OCI-LY7 (cell line): ENCODE data around the gene YBX3. TPM values are rescaled to one million over a fixed set of nuclear protein-coding genes. Genes with fewer than 3 reads are reported as not detected.

Experiments
- BruUV-seq: library from RNA; stranded (reverse); fragments of 400-500 nt; replicated peaks from 2 replicates; lab custom pipeline; 2021; lab: Mats Ljungman, UMichigan
- CTCF ChIA-PET: fragments of 300-600 bp; sonication (Branson Sonifier 250); formaldehyde crosslinking; loops from one replicate; lab custom pipeline; 2022; ENCODE audit warnings: antibody characterized with exemption; ENCODE audit not compliant: unreplicated experiment; lab: Charles Lee
- POLR2A ChIA-PET: fragments of 300-600 bp; sonication (Branson Sonifier 250); formaldehyde crosslinking; loops from one replicate; lab custom pipeline; 2022; ENCODE audit warnings: antibody characterized with exemption; lab: Charles Lee
- DNase-seq: peaks from one replicate; pipeline ENCODE4 v3.0.0-alpha.2; 2015; ENCODE audit warnings: low spot score
- H2AFZ ChIP-seq: fragments of 200-600 bp; sonication (generic), shearing (Covaris generic); 2 replicates; pipeline ENCODE4 v1.6.1; 2014; ENCODE audit warnings: mild to moderate bottlenecking, antibody characterized with exemption, low read length, moderate library complexity
- H3K27ac ChIP-seq: fragments of 200-600 bp; sonication (generic); 2 replicates; pipeline ENCODE4 v1.5.1; 2014; ENCODE audit warnings: mixed run types, low read depth, mild to moderate bottlenecking, moderate library complexity, low read length, inconsistent platforms; ENCODE audit not compliant: poor library complexity, severe bottlenecking
- H3K36me3 ChIP-seq: fragments of 200-600 bp; sonication (generic); 2 replicates; pipeline ENCODE4 v1.6.1; 2014; ENCODE audit warnings: mild to moderate bottlenecking, antibody characterized with exemption, low read length, moderate library complexity, mixed read lengths; ENCODE audit not compliant: insufficient read depth
- H3K4me1 ChIP-seq: fragments of 200-600 bp; sonication (generic); 2 replicates; pipeline ENCODE4 v1.5.1; 2014; ENCODE audit warnings: mild to moderate bottlenecking, low read length; ENCODE audit not compliant: insufficient read depth, poor library complexity, severe bottlenecking
- H3K4me2 ChIP-seq: fragments of 200-600 bp; sonication (generic); 2 replicates; pipeline ENCODE4 v1.6.1; 2014; ENCODE audit warnings: mild to moderate bottlenecking, low read length
- H3K4me3 ChIP-seq: fragments of 200-600 bp; sonication (generic); 2 replicates; pipeline ENCODE4 v1.5.1; 2014; ENCODE audit warnings: mild to moderate bottlenecking, low read depth, low read length; ENCODE audit not compliant: poor library complexity, severe bottlenecking
- H3K79me2 ChIP-seq: fragments of 200-600 bp; sonication (generic); 2 replicates; pipeline ENCODE4 v1.6.1; 2016; ENCODE audit warnings: low read depth, mild to moderate bottlenecking, low read length, moderate library complexity, mixed read lengths; ENCODE audit not compliant: insufficient read depth
- H3K9me2 ChIP-seq: fragments of 200-600 bp; sonication (generic); 2 replicates; pipeline ENCODE4 v1.6.1; 2016; ENCODE audit warnings: mild to moderate bottlenecking, low read length, mixed read lengths; ENCODE audit not compliant: insufficient read depth
- H3K9me3 ChIP-seq: fragments of 200-600 bp; sonication (generic); 2 replicates; pipeline ENCODE4 v1.6.1; 2014; ENCODE audit warnings: mild to moderate bottlenecking, mixed run types, low read length, mixed read lengths
- H4K20me1 ChIP-seq: fragments of 200-600 bp; sonication (generic); 2 replicates; pipeline ENCODE4 v1.6.1; 2014; ENCODE audit warnings: mild to moderate bottlenecking, antibody characterized with exemption, low read length, moderate library complexity, mixed read lengths; ENCODE audit not compliant: insufficient read depth
- CTCF ChIP-seq: fragments of 200-600 bp; sonication (generic); conservative IDR thresholded peaks from 2 replicates; pipeline ENCODE4 v1.5.1; 2014; ENCODE audit warnings: mild to moderate bottlenecking, antibody characterized with exemption, low read length, moderate library complexity, mixed read lengths
- EZH2phosphoT487 ChIP-seq: fragments of 200-600 bp; sonication (generic); IDR thresholded peaks from 2 replicates; pipeline ENCODE4 v1.6.1; 2018; ENCODE audit warnings: low read depth, borderline replicate concordance, mild to moderate bottlenecking, mixed run types, antibody characterized with exemption, low read length, moderate library complexity, mixed read lengths
- intact Hi-C: fragments of 100-400 bp; cut with micrococcal nuclease; formaldehyde crosslinking; loops from one replicate; pipeline ENCODE4 v1.10.0; 2022; ENCODE audit not compliant: unreplicated experiment
- total RNA-seq, 2 experiments: library from RNA; depleted of rRNA in 1 of 2; stranded (reverse); fragments of >200 nt in 1 of 2; shearing (Covaris generic) in 1 of 2; gene quantifications; 2 replicates each; pipeline ENCODE4 v1.2.3, GENCODE V29; 2014 to 2022

The YBX3 gene
- total RNA-seq, 2 experiments from 2014 or later = 97.5 to 223 TPM

- Histone ChIP-seq H3K9me2 (no peaks in the 10 kb centered on the region), H4K20me1 (no peaks in the 10 kb centered on the region), H3K4me1 (no peaks in the 10 kb centered on the region), H3K27ac (no peak overlapping the region), H3K4me2 (no peak overlapping the region), H3K36me3 (peaks cover 94% of the 10 kb centered on the region), H3K9me3 (no peaks in the 10 kb centered on the region), H3K79me2 (no peaks in the 10 kb centered on the region), H2AFZ (no peak overlapping the region), H3K4me3 (no peak overlapping the region)
- DNase-seq = no peak
- no TSS peak for BruUV-seq
- intact Hi-C loops = no loop called here
- CTCF ChIA-PET = no interaction called here
- TF ChIP-seq EZH2phosphoT487 (no peak), CTCF (no peak)
- POLR2A ChIA-PET = no interaction called here
These were observed 17.5 kb downstream of the YBX3 start for GRCh38 chr12:10705655-10706054.

GRCh38 chr12:10701843-10702242, 21.3 kb downstream of the YBX3 start:
- POLR2A ChIA-PET = no interaction called here
- Histone ChIP-seq H2AFZ (no peak overlapping the region), H4K20me1 (no peaks in the 10 kb centered on the region), H3K4me3 (no peak overlapping the region), H3K9me2 (no peaks in the 10 kb centered on the region), H3K9me3 (no peaks in the 10 kb centered on the region), H3K27ac (no peak overlapping the region), H3K36me3 (peaks cover 95% of the 10 kb centered on the region), H3K4me2 (no peak overlapping the region), H3K4me1 (no peaks in the 10 kb centered on the region), H3K79me2 (no peaks in the 10 kb centered on the region)
- CTCF ChIA-PET = no interaction called here
- DNase-seq = no peak
- BruUV-seq = no TSS peak
- TF ChIP-seq EZH2phosphoT487 (no peak), CTCF (no peak)
- intact Hi-C loops = no loop called here

GRCh38 chr12:10701131-10701681, 21.9 kb downstream of the YBX3 start:
- Histone ChIP-seq H4K20me1 (no peaks in the 10 kb centered on the region), H3K9me3 (no peaks in the 10 kb centered on the region), H3K4me1 (no peaks in the 10 kb centered on the region), H2AFZ (no peak overlapping the region), H3K4me3 (no peak overlapping the region), H3K4me2 (no peak overlapping the region), H3K36me3 (peaks cover 97% of the 10 kb centered on the region), H3K9me2 (no peaks in the 10 kb centered on the region), H3K27ac (no peak overlapping the region), H3K79me2 (no peaks in the 10 kb centered on the region)
- DNase-seq = no peak
- ChIA-PET CTCF (no interaction called here), POLR2A (interaction anchor here (2.3 kb wide), 1 partner anchor 17 kb away, joined by 8 read pairs; no protein-coding TSS in a partner anchor)
- no TSS peak for BruUV-seq
- TF ChIP-seq EZH2phosphoT487 (no peak), CTCF (no peak)
- intact Hi-C loops = no loop called here
